ENCODE data around the gene SELE.
A peak's percentile ranks its signal among the peaks of the same experiment; 100 is the strongest.
"Not testable (repeated sequence)": the region's sequence is repeated elsewhere in the genome, so short reads cannot be mapped to it uniquely, and the experiment has no call there.

The SELE gene

DNA sequence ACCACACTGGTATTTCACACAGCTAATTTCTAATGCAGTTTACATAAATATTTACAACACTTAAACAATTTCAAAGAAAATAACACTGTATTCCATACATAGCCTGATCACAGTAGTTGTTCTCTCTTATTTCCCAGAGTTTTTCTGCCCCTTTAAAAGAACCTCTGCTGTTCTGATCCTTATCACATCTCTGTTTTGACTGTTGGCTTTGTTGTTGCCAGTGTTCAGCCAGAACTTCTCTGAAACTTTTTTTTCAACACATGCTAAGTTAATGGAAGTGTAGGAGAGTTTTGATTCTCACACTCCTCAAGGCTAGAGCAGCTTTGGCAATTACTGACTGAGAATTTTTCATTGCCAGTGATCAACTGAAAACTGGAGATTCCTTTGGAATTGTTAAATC lies 11.1 kb downstream of the SELE start:
- no peak for DNase-seq

- not testable (repeated sequence) for DNase-seq
These were observed 18.8 kb downstream of the SELE start for GRCh38 chr1:169715100-169715499.

- DNase-seq = not testable (repeated sequence)
These were observed 20.8 kb downstream of the SELE start for GRCh38 chr1:169713090-169713489.

DNA sequence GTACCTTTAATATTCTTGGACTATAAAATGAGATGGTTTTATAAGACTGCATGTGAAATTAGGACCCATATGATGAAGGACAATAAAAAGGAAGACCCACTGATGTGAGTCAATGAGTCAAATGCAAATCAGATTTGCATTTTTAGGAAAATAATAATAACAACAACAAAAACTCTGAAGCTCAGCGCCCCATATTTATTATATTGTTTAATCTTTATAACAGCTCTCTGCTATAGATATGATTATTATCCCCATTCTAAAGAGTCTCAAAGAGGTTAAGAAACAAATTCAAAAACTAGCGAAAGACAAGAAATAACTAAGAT lies 21.6 kb downstream of the SELE start:
- DNase-seq = no peak

DNA sequence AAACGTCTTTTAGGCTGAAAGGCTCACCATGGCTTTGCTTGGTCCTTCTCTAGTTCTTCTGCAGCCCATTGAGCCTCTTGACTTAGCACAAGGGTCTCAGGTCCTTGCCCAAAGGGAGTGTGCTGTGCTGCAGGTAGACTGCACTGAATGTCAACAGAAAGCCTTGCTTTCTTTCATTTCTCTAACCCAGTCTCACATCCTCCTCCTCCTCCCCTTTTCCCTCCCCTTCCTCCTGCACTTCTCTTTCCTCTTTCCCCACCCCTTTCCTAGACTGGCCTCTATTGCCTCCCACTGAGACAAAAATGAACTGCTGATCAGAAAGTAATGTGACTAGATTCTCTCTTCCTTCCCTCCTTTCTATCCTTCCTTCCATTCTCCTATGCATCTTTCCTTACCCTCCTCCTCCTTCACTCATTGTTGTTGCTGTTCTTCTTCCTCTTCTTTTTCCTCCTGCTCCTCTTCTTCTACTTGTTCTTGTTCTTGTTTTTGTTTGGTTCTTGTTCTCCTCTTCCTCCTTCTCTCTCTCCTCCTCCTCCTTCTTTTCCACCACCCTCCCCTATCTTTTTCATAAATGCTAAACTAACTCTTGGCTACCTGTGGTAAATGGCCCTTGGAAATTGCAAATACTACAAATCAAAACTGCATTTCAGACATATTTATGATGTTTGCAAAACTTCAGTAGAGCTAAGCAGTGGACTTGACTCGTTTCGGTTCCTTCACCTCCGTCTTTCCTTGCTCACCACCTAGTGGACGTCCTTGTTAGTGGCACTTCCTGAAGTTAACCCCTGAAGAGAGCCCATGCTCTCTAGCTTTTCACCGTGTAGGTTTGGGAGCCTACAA lies 22.2 kb downstream of the SELE start, which contains the start of gene SELL:
SELL (minus strand) TSS at position 152 of the 840 bp plus-strand sequence; CDS start at position 30, 122 bp downstream.
- peak; percentile 75 for DNase-seq

- DNase-seq = no peak
These were observed 25.2 kb downstream of the SELE start for GRCh38 chr1:169708647-169709046.

DNA sequence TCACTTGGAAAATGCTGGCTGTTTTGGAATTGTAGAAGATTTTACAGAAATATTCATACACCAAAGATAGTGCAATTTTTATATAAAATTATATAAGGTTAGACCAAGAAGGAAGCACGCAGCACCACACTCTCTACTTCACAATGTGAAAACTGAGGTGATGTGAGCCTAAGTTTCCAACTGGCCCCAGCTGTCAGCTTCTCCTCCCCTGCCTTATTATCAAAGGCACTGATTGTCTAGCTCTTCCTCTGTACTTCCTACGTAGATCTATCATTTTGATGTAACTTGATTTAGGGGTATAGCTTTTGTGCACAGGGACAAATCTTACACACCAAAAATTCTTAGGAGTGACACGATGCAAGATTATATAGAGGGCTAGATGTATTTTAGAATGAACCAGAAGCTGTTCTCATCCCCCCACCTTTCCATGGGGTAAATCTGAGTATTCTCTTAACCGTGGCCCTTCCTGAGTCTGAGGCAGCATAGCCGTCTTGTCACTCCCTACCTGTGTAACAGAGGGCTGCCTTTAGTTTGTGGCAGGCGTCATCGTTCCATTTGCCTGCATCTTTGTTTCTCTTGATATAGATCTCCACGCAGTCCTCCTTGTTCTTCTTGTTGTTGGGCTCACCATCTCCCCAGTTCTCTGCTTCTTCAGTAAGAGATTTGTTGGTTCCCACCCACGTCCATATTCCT lies 25.8 kb downstream of the SELE start:
- DNase-seq = no peak

GRCh38 chr1:169704797-169705196 lies 29.1 kb downstream of the SELE start:
- DNase-seq = no peak

DNA sequence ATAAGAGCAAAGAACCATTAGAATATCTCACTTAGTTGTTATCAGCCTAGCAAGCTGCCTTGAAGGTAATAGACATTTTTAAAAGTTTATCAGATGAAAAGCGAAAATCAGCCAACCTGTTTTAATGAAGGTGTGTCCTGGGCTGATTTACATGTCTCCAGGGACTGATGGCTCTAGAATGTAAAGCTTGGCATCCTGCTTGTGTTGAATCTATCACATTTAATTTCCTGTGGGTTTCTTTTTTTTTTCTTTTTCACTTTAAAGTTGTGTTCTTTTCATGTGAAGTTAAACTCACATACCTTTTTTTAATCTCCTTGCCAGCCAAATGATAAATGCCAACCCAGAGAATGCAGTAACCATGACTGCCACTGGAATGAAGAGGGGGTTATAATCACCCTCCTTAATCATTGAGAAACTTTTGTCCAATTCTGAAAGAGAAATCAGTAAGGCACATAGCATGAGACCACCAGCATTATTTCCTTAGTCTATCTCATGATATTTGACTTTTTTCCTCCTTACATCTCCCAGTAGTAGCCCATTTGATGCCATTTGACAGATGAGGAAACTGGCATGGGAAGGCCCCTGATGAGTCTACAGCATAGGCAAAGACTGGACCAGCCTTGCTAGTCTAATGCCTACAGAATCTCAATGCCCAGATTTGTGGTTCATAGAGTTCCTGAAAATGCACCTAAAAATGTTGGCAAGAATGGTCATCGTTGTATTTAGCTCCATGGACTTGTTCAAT lies 32.4 kb downstream of the SELE start:
- DNase-seq = no peak

DNA sequence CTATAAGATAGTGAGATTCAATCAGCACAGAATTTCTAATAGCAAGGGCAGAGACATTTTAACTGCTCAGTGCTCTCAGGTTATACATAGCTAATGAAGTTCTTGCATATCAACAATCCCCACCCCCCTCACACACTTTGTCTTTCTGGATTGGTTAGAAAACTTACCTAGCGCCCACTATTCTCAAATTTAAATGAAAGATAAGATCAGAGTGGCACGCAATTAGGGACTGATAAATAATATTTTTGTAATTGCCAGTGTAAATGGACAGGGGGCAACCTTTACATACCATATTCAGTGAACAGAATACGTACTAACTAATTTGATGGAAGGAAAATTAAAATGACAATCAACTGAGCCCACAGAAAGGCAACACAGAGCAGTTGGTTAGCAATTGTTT lies 34.2 kb downstream of the SELE start:
- no peak for DNase-seq

DNA sequence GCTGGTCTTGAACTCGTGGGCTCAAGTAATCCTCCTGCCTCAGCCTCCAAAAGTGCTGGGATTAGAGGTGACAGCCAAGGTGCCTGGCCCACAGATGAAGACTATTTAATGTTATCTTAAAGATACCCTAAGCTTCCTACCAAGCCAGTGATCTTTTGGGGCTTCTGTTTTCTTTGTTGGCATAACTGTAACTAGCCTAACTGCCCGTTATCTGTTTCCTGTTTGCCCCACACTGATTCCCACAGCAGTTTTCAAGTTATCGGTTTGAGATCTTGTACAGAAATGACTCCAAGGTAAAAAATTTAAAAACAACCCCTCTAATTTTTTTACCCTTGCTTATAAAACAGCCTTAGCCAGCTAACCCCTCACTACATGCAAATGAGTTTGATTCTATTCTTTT lies 34.9 kb downstream of the SELE start:
- DNase-seq = no peak

GRCh38 chr1:169697755-169698154 lies 36.1 kb downstream of the SELE start:
- DNase-seq = no peak

DNA sequence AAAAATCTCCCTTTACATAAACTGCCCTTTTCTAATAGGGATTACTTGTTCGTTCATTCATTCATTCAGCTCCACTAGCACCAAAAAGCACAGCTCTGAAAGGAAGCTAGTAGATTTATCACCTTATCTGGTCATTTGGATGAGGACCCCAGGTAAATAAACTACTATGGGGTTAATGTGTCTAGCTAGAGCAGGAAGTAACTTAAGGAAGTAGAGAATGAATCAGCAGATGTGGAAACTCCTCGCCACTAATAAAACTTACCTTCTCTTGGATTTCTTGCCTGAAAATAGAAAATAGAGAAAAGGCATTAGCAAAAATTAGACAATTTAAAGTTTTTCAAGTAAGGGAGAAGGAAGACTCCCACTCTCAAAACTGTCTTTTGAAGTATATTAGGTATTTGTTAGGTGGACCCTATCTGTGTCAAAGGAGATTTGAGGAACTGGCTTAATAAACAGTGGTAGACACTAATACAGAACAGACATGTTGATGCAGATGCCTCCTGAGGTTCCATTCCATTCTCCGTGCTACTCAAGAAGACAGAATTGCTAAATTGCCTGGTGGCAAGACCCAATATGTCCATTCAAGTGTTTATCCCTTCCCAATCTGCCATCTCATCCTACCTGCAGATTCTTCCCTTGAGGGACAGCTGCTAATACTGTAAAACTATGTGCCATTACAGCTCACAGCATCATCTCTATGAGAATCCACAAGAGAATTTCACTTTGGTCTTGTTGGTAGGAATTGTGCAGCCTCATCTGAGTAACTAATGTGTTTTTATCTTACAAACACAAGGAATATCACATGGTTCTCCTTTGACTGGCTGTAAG lies 37.4 kb downstream of the SELE start:
- DNase-seq = no peak

DNA sequence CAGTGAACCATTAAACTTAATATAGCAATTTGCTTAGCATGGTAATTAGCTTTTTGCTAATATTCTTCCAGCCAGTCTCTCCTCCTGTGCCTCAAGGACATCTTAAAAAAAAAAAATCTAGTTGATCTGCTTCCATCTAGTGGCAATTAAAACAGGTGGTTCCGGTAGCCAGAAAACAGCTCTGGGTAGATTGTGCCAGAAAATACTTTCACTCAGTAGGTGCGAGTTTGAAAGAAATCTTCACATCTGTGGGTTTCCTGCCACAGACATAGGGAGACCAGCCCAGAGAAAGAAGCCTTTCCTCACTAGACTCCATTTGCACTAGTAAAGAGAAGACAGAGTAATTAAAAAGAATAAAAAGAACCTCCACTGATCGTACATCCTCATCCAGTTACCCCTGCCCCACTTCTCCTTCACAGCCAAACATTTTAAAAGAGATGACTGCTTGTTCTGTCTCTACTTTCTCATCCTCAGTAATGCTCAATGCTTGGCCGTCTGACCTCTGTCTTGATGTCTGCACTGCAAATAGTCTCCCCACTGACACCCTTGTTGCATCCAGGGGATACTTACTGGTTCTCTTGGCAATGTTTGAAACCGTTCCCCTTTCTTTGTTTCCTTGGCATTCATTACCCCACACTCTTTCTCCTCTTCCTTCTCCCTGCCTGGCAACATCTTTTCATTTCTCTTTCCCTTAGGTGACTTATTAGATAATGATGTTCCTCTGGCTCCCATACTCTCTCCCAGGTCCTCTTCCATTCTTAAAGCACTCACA lies 39.4 kb downstream of the SELE start:
- peak; percentile 48 for DNase-seq

DNA sequence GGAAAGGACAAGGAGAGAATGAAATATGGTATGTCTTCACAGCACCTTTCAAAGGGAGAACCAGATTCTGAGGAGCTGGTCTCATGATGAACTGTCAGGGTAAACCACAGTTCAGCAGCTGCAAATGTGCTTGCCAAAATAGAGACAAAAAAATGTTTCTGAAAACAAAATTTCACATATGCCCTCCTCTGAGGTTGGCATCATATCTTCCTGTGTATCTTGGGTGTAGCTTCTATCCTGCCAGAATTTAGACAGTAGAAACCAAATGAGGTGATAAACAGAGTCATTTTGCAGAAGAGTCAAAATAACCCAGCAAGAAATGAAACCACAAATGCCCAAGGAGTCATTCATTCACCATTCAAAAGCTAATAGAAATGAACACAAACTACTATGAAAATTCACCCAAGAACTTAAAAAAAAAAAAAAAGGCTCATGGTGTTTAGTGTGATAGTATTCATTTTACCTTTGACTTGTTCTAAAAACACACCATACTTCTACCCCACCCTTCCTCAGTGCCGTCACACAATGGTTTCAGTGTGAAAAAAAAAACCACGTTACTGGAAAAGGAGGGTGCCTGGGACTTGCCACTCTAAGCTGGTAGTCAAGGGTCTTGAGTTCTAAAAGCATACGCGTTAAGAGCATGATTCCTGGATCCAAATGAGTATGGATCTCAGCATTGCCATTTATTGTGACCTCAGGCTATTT lies 41.0 kb downstream of the SELE start:
- DNase-seq = peak; percentile 52

GRCh38 chr1:169690489-169690888 lies 43.4 kb downstream of the SELE start:
- DNase-seq = no peak

GRCh38 chr1:169689395-169689794 lies 44.5 kb downstream of the SELE start:
- no peak for DNase-seq

GRCh38 chr1:169688377-169688776 lies 45.5 kb downstream of the SELE start:
- not testable (repeated sequence) for DNase-seq

GRCh38 chr1:169683661-169684060 lies 50.2 kb downstream of the SELE start:
- no peak for DNase-seq

DNA sequence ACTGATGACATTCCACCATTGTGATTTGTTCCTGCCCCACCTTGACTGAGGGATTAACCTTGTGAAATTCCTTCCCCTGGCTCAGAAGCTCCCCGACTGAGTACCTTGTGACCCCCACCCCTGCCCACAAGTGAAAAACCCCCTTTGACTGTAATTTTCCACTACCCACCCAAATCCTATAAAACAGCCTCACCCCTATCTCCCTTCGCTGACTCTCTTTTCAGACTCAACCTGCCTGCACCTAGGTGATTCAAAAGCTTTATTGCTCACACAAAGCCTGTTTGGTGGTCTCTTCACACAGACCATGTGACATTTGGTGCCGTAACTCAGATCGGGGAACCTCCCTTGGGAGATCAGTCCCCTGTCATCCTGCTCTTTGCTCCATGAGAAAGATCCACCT lies 50.7 kb downstream of the SELE start:
- DNase-seq = not testable (repeated sequence)

GRCh38 chr1:169682071-169682470 lies 51.8 kb downstream of the SELE start:
- no peak for DNase-seq

Measured in CD4-positive, alpha-beta T cell treated with Interleukin-15 for 1 hour (primary cell).